KBM-7 (cell line): Measurements from ENCODE around the gene PAK4.
"Not testable (repeated sequence)": the region's sequence is repeated elsewhere in the genome, so short reads cannot be mapped to it uniquely, and the experiment has no call there.

Experiments
- DNase-seq: peaks from one replicate; pipeline ENCODE4 v3.0.0-alpha.2; 2015
- in situ Hi-C: fragments of 300-500 bp; cut with MboI; formaldehyde crosslinking; loops from 2 replicates; pipeline ENCODE4 v1.14.3; 2020; ENCODE audit warnings: low sequenced_read_pairs, low pct_unique_long_range_greater_than_20kb, mixed read lengths

PAK4 gene

DNA sequence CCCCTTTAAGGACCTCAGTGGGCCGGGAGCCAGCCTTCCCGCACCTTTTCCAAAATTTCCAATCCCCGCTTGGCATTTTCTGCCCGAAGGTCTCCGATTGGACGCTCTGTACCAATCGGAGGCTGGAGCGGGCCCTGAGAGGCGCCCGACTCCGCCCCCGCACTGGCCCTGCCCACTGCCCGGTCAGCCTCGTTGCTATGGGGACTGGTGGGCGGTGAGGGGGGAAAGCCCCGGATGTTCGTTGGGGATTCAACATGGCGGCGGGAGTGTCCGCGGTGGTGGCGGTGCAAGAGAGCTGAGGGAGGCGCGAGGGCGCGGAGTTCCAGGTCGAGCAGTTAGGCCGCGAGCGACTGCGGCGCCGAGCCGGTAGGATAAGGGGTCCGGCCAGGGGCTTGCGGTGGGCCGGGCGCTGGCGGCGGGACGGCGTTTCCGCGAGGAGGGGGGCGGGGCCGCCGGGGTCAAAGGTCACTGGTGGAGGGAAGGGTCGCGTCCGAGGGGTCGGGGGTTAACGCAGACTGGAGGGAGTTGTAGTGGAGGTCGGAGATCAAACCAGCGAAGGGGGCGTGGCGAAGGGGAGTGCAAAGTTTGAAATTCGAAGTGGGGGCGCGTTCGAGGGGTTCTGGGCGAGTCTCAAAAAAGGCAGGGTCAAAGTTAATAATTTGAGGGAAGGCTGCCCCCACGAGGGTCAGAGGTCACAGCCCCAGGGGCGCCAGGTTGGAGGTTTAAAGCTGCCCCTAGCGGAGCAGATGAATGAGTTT lies at the start of gene PAK4:
TSS of gene PAK4 (plus strand) at position 233 of the 758 bp plus-strand sequence. CDS start 43,768 bp downstream, outside the sequence.
- DNase-seq = peak; percentile 98
- in situ Hi-C loops = no loop called here

DNA sequence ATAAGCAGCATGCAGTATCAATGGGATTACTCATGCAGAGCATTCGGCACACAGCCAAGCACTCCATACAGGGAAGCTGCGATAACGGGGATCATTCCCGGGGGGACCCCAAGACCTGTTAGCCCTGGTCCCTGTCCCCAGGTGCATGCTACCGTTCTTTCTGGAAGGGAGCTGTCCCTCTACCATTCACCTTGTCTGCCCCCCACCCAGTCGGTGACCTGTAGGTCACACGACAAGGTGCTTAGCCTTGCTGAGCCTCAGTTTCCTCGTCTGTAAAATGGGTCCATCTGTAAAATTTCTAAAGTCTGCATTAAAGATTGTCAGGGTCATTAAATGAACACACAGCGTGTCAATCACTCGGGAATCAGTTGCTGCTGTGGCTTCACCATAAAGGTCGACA lies 48.3 kb upstream of the PAK4 start:
- in situ Hi-C loops = no loop called here
- no peak for DNase-seq

GRCh38 chr19:39078436-39079200 lies 47.0 kb upstream of the PAK4 start:
- DNase-seq = no peak
- in situ Hi-C loops = no loop called here

DNA sequence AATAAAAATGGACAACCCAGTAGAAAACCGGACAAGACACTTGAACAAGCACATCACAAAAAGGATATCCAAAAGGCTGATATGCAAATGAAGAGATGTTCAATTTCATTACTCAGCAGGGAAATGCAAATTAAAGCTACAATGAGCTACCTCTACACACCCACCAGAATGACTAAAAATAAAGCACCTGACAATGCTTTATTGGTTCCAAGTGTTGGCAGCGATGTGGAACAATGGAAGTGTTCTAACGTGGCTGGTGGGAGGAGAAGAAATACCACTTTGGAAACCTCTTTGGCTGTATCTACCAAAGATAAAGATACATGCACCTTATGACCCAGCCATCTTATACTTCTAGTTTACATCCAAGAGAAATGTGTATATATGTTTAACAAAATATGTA lies 45.2 kb upstream of the PAK4 start:
- in situ Hi-C loops = no loop called here
- no peak for DNase-seq

DNA sequence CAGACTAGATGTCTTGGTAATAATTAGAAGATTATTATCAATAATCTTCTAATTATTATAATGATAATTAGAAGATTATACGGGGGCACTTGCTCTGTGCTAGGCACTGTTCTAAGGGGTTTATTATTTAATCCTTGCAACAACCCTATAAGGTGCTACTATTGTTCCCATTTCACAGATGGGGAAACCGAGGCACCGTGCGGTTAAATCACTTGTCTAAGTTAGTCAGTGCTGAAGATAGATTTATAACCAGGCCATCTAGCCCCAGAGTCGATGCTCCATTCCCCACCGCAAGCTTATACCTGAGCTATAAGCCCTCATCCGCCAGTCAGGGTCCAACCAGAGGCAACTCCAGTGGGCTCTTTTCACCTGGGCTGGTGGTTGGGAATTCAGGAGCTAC lies 43.4 kb upstream of the PAK4 start:
- no peak for DNase-seq
- in situ Hi-C loops = no loop called here

DNA sequence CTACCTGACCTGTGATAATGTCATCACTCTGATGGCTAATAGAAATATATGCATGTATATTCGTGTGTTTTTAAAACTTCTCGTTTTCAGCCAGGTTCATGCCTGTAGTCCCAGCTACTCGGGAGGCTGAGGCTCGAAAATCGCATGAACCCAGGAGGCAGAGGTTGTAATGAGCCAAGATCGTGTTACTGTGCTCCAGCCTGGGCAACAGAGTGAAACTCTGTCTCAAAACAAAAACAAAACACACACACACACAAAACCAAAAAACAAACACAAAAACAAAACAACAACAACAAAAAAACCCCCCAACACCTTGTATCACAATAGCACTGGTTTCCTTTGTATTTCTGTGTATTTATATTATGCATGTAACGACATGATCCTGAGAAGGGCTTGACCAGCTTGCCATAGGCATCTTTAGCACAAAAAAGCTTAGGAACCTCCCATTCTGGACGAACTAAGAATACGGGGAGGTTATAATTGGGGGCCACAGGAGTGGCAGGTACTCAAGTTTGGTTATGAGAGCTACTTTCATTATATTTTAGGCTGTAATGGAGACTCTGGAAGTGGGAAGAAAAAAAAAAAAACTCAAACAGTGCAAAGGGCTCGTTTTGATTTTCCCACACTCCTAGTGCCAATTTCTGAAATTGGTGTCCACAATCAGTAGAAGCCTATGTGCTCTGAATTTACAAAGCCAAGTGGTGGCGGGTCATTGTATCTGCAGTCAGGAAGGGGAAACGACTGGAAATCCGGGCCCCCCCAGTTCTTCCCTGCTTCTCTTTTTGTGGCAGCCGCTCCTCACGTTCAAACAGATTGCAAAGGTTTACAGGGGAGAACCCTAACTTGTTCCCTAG lies 42.6 kb upstream of the PAK4 start:
- DNase-seq = no peak
- in situ Hi-C loops = no loop called here

- no peak for DNase-seq
- in situ Hi-C loops = no loop called here
Observed at GRCh38 chr19:39083599-39083982, 42.0 kb upstream of the PAK4 start.

- in situ Hi-C loops = no loop called here
- no peak for DNase-seq
Observed at GRCh38 chr19:39083983-39084731, 41.4 kb upstream of the PAK4 start, which contains the start of gene ACP7. TSS of gene ACP7 (plus strand) at chr19:39084368. CDS start at chr19:39085270, 902 bp downstream.

- no peak for DNase-seq
- in situ Hi-C loops = no loop called here
Observed at GRCh38 chr19:39084732-39085080, 40.9 kb upstream of the PAK4 start.

- in situ Hi-C loops = no loop called here
- no peak for DNase-seq
Observed at GRCh38 chr19:39085392-39085791, 40.2 kb upstream of the PAK4 start.

DNA sequence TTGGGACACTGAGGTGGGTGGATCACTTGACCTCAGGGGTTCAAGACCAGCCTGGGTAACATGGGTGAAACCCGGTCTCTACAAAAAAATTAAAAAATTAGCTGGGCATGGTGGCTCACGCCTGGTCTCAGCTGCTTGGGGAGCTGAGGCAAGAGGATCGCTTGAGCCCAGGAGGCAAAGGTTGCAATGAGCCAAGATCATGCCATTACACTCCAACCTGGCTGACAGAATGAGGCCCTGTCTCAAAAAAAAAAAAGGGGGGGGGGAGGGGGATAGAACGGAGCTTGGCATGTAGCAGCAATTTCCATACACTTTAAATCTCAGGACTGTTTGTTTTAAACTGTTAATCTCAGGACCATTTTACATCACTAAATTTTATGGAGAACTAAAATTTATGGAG lies 39.2 kb upstream of the PAK4 start:
- no peak for DNase-seq
- in situ Hi-C loops = no loop called here

- no peak for DNase-seq
- in situ Hi-C loops = no loop called here
Observed at GRCh38 chr19:39087907-39088686, 37.5 kb upstream of the PAK4 start.

DNA sequence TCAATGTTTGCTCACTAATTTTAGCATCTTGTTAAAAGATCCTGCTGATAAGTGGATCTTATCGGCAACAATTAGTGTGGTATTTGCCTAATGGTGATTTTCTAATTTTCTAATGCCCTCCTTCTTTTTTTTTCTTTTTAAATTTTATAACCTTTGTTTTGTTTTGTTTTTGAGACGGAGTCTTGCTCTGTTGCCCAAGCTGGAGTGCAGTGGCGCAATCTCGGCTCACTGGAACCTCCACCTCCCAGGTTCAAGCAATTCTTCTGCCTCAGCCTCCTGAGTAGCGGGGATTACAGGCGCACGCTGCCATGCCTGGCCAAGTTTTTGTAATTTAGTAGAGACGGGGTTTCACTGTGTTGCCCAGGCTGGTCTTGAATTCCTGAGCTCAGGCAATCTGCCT lies 35.6 kb upstream of the PAK4 start:
- DNase-seq, in situ Hi-C loops: not testable (repeated sequence)

GRCh38 chr19:39090881-39091280 lies 34.7 kb upstream of the PAK4 start:
- in situ Hi-C loops = no loop called here
- DNase-seq = no peak

DNA sequence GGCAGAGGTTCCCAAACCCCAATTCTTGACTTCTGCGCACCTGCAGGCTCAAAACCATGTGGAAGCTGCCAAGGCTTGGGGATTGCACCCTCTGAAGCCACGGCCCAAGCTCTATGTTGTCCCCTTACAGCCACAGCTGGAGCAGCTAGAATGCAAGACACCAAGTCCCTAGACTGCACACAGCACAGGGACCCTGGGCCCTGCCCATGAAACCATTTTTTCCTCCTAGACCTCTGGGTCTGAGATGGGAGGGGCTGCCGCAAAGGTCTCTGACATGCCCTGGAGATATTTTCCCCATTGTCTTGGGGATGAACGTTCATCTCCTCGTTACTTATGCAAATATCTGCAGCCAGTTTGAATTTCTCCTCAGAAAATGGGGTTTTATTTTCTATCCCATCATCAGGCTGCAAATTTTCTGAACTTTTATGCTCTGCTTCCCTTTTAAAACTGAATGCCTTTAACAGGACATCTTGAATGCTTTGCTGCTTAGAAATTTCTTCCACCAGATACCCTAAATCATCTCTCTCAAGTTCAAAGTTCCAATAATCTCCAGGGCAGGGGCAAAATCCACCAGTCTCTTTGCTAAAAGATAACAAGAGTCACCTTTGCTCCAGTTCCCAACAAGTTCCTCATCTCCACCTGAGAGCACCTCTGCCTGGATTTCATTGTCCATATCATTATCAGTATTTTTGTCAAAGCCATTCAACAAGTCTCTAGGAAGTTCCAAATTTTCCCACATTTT lies 29.6 kb upstream of the PAK4 start:
- DNase-seq, in situ Hi-C loops: not testable (repeated sequence)

- DNase-seq = no peak
- in situ Hi-C loops = no loop called here
Observed at GRCh38 chr19:39097299-39097698, 28.3 kb upstream of the PAK4 start.

DNA sequence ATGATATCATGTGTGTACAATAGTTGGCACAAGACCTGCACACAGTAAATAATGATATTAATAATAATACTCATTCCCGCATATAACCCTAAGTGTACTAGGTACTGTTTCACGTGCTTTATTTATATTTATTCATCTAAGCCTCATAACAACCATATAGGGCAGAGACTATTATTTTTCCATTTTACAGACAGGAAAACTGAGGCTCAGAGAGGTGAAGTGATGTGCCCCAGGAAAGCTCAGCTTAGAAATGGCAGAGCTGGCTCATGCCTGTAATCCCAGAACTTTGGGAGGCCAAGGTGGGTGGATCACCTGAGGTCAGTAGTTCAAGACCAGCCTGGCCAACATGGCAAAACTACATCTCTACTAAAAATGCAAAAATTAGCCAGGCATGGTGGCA lies 27.9 kb upstream of the PAK4 start:
- in situ Hi-C loops = no loop called here
- no peak for DNase-seq
